Prostate gland (tissue), 2 donors: ENCODE results near the gene TTC16. TPM values are rescaled to one million over a fixed set of nuclear protein-coding genes. Genes with fewer than 3 reads are reported as not detected.

Experiments used
- DNase-seq: peaks from one replicate; pipeline ENCODE4 v3.0.0-alpha.2; 2019; ENCODE audit warnings: low spot score
- H3K27ac ChIP-seq, 2 donors: fragments of 200-600 bp; sonication (generic); 2 replicates each; pipeline ENCODE4 v1.5.1; 2017 to 2019
- H3K27me3 ChIP-seq: fragments of 200-600 bp; sonication (generic); replicated peaks from 2 replicates; pipeline ENCODE4 v1.5.1; 2019; ENCODE audit not compliant: insufficient read depth
- H3K36me3 ChIP-seq, 2 donors: fragments of 200-600 bp; sonication (generic); 1 replicate in 1 of 2; 2 replicates in 1 of 2; pipeline versions ENCODE4 v1.5.1 to v1.8.1; 2017 to 2019
- H3K4me1 ChIP-seq: fragments of 200-600 bp; sonication (generic); replicated peaks from 2 replicates; pipeline ENCODE4 v1.5.1; 2019
- H3K4me3 ChIP-seq, 2 donors: fragments of 200-600 bp; sonication (generic); 2 replicates each; pipeline ENCODE4 v1.5.1; 2017 to 2019
- H3K9me3 ChIP-seq: fragments of 200-600 bp; sonication (generic); 2 replicates; pipeline ENCODE4 v1.5.1; 2017
- CTCF ChIP-seq, 4 experiments: fragments of 200-600 bp in 2 of 4; fragments of 450-650 bp in 2 of 4; sonication (generic) in 2 of 4; IDR thresholded peaks; 1 replicate in 3 of 4; 2 replicates in 1 of 4; pipeline ENCODE4 v1.5.1; 2016 to 2019; ENCODE audit warnings: antibody characterized with exemption in 4 of 4, mild to moderate bottlenecking in 2 of 4, moderate library complexity in 2 of 4
- POLR2A ChIP-seq: fragments of 450-650 bp; IDR thresholded peaks from one replicate; pipeline ENCODE4 v1.6.1; 2016; ENCODE audit warnings: antibody characterized with exemption, mild to moderate bottlenecking
- POLR2AphosphoS5 ChIP-seq: sonication (generic); formaldehyde crosslinking; IDR thresholded peaks from one replicate; pipeline ENCODE4 v1.6.1; 2017; ENCODE audit warnings: antibody characterized with exemption
- WGBS: methylation state at CpG from one replicate; pipeline ENCODE4 v1.1.5; 2018; 5-methylcytosine and 5-hydroxymethylcytosine counted together
- intact Hi-C: fragments of 100-400 bp; cut with DNase I; formaldehyde crosslinking; loops from one replicate; pipeline ENCODE4 v1.14.2; 2022
- total RNA-seq, 2 donors: library from RNA; depleted of rRNA; stranded (reverse); fragments of >200 nt; gene quantifications; one replicate each; pipeline ENCODE4 v1.1.0, GENCODE V29; 2016

TTC16 gene
- total RNA-seq, 2 donors from 2014 or later: 3.4 TPM; not detected in 1

DNA sequence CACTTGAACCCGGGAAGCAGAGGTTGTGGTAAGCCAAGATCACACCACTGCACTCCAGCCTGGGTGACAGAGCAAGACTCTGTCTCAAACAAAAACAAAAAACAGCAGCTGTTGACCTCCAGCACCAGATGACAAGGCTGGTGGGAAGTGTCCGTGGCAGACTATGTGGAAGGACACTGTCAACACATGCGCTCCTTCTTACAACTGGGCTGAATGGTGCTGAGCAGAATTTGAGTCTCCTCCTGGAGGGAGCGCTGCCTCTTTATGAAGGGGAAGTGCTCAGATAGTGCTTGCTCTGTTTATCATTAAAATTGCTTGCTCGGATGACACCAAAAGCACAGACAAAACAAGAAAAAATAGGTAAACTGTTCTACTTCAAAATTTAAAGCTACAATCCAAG is 18.3 kb upstream of the TTC16 start:
- H3K9me3 ChIP-seq: no peaks in the 10 kb centered on the region
- H3K36me3 ChIP-seq: no peaks in the 10 kb centered on the region
- intact Hi-C loops: no loop called here
- 74% methylated on average over 5 of the region's 5 CpGs for WGBS
- H3K4me3 ChIP-seq: no peak overlapping the region
- no peak overlapping the region for H3K27ac ChIP-seq
- no peaks in the 10 kb centered on the region for H3K27me3 ChIP-seq
- H3K4me1 ChIP-seq: no peaks in the 10 kb centered on the region
- TF ChIP-seq CTCF (IDR thresholded peaks at IDR 0.05) (no peak), POLR2AphosphoS5 (no peak), POLR2A (no peak)
- no peak for DNase-seq

GRCh38 chr9:127698386-127698785 is 17.5 kb upstream of the TTC16 start:
- Histone ChIP-seq H3K36me3 (no peaks in the 10 kb centered on the region), H3K27me3 (no peaks in the 10 kb centered on the region), H3K4me3 (no peak overlapping the region), H3K4me1 (no peaks in the 10 kb centered on the region), H3K27ac (no peak overlapping the region), H3K9me3 (no peaks in the 10 kb centered on the region)
- no peak for TF ChIP-seq POLR2AphosphoS5
- TF ChIP-seq CTCF (IDR thresholded peaks at IDR 0.05): no peak
- no peak for TF ChIP-seq POLR2A
- intact Hi-C loops: no loop called here
- 91% methylated on average over 5 of the region's 5 CpGs for WGBS
- no peak for DNase-seq

DNA sequence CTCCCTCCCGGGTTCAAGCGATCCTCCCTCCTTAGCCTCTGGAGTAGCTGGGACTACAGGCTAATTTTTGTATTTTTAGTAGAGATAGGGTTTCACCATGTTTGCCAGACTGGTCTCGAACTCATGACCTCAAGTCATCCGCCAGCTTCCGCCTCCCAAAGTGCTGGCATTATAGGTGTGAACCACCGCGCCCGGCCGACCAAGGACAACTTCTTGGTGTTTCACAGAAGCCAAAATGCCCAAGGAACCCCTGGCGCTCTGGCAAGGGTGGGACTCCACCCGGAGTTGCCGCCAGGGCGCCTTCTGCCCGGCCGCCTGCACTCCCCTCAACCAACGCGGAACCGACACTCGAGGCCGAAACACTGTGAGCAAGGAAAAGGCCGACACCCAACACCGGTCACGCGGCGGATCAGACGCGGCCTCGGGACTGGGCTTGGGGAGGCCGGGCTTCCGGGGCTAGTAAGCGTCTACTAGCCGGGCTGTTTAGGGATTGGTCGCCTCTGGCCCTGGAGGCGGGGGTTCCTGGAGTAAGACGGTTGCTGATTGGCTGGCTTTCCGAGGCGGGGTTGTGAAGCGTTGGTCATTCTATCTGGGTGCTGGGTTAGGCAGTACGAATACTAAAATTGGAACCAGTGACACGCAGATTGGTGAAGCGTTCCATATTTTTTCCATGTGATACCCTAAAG is 16.8 kb upstream of the TTC16 start:
- no peaks in the 10 kb centered on the region for H3K4me1 ChIP-seq
- WGBS: 11% methylated on average over 41 of the region's 41 CpGs
- H3K36me3 ChIP-seq: no peaks in the 10 kb centered on the region
- DNase-seq: peak; percentile 94
- intact Hi-C loops: no loop called here
- no peaks in the 10 kb centered on the region for H3K27me3 ChIP-seq
- peak overlapping the region; percentile 9 to 22 for H3K4me3 ChIP-seq
- TF ChIP-seq POLR2A (peak; percentile 58), CTCF (IDR thresholded peaks at IDR 0.05) (peak in 2 of 4 experiments; percentile 20 to 25), POLR2AphosphoS5 (peak; percentile 91)
- H3K9me3 ChIP-seq: no peaks in the 10 kb centered on the region
- peak overlapping the region; percentile 66 to 68 for H3K27ac ChIP-seq

DNA sequence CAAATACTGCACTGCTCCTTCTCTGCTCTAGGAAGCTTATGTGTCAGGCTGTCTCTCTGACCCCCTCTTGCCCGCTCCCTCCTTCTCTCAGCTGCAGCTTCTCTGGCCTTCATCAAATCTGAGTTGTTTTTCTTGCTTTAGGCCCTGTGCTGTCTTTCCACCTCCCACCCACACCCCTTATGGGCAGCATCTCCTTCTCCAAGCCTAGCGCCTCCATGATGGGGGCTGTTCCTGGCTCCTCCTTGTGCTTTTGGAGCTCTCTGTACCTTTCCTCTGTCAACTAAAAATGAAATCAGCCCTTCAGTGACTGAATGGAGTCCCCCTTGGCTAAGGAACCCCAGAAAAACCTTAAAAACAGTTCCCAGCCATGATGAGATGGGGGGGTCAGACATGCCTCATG is 15.7 kb upstream of the TTC16 start:
- Histone ChIP-seq H3K27ac (peak overlapping the region; percentile 66 to 68), H3K9me3 (no peaks in the 10 kb centered on the region), H3K4me1 (no peaks in the 10 kb centered on the region), H3K36me3 (no peaks in the 10 kb centered on the region), H3K27me3 (no peaks in the 10 kb centered on the region), H3K4me3 (no peak overlapping the region)
- no peak for TF ChIP-seq POLR2AphosphoS5
- TF ChIP-seq CTCF (IDR thresholded peaks at IDR 0.05): no peak
- TF ChIP-seq POLR2A: no peak
- 97% methylated on average over 2 of the region's 2 CpGs for WGBS
- DNase-seq: no peak
- intact Hi-C loops: no loop called here

GRCh38 chr9:127700594-127701255 is 15.2 kb upstream of the TTC16 start:
- intact Hi-C loops: no loop called here
- WGBS: 59% methylated on average over 5 of the region's 5 CpGs
- no peaks in the 10 kb centered on the region for H3K27me3 ChIP-seq
- H3K4me3 ChIP-seq: no peak overlapping the region
- H3K9me3 ChIP-seq: no peaks in the 10 kb centered on the region
- no peak for DNase-seq
- H3K4me1 ChIP-seq: no peaks in the 10 kb centered on the region
- TF ChIP-seq CTCF (IDR thresholded peaks at IDR 0.05): no peak
- no peak for TF ChIP-seq POLR2A
- TF ChIP-seq POLR2AphosphoS5: no peak
- H3K27ac ChIP-seq: no peak overlapping the region
- no peaks in the 10 kb centered on the region for H3K36me3 ChIP-seq
